WTC11 (cell line): ENCODE measurements around the gene TARDBP. TPM values are rescaled to one million over a fixed set of nuclear protein-coding genes. Genes with fewer than 3 reads are reported as not detected.

Experiments
- ATAC-seq: fragments of 200-7000 bp; cut with Tn5 transposase; 2 replicates; pipeline ENCODE4 v1.10.0; 2021; ENCODE audit warnings: mild to moderate bottlenecking, moderate library complexity
- CTCF ChIA-PET: fragments of 300-600 bp; sonication (Branson Sonifier 250); formaldehyde crosslinking; loops from one replicate; lab custom pipeline; 2021; ENCODE audit warnings: antibody characterized with exemption; lab: Charles Lee
- POLR2A ChIA-PET: fragments of 350-600 bp; sonication (Branson Sonifier 250); formaldehyde crosslinking; loops from one replicate; lab custom pipeline; 2021; ENCODE audit warnings: antibody characterized with exemption; lab: Charles Lee
- DNase-seq: peaks from one replicate; pipeline ENCODE4 v3.0.0; 2021; ENCODE audit warnings: low spot score
- H3K27ac Mint-ChIP-seq: 2 replicates; pipeline ENCODE4 v1.8.0; 2021; ENCODE audit warnings: mixed read lengths
- H3K27me3 Mint-ChIP-seq: 2 replicates; pipeline ENCODE4 v1.8.0; 2021; ENCODE audit warnings: low read depth, mild to moderate bottlenecking, moderate library complexity, mixed read lengths
- H3K36me3 Mint-ChIP-seq: 2 replicates; pipeline ENCODE4 v1.8.0; 2021; ENCODE audit warnings: mixed read lengths
- H3K4me1 Mint-ChIP-seq: 2 replicates; pipeline ENCODE4 v1.8.0; 2022; ENCODE audit warnings: mixed read lengths
- H3K4me3 Mint-ChIP-seq: 2 replicates; pipeline ENCODE4 v1.8.0; 2021; ENCODE audit warnings: mild to moderate bottlenecking, moderate library complexity, mixed read lengths
- H3K9me3 Mint-ChIP-seq: 2 replicates; pipeline ENCODE4 v1.8.0; 2021; ENCODE audit warnings: mixed read lengths
- ATF1 ChIP-seq: sonication (generic); formaldehyde crosslinking; IDR thresholded peaks from 2 replicates; pipeline ENCODE4 v1.8.1; 2023; ENCODE audit warnings: mild to moderate bottlenecking, moderate library complexity, missing genetic modification reagents
- ATF3 ChIP-seq: sonication (generic); formaldehyde crosslinking; conservative IDR thresholded peaks from 2 replicates; pipeline ENCODE4 v1.8.1; 2022; ENCODE audit warnings: mild to moderate bottlenecking, missing genetic modification reagents
- E2F1 ChIP-seq: sonication (generic); formaldehyde crosslinking; IDR thresholded peaks from 2 replicates; pipeline ENCODE4 v1.8.0; 2022; ENCODE audit warnings: mild to moderate bottlenecking, missing genetic modification reagents
- E2F4 ChIP-seq: sonication (generic); formaldehyde crosslinking; IDR thresholded peaks from 2 replicates; pipeline ENCODE4 v1.8.1; 2022; ENCODE audit warnings: low read depth, mild to moderate bottlenecking, moderate library complexity, missing genetic modification reagents, borderline replicate concordance
- ESRRA ChIP-seq: sonication (generic); formaldehyde crosslinking; IDR thresholded peaks from 2 replicates; pipeline ENCODE4 v1.8.1; 2022; ENCODE audit warnings: mild to moderate bottlenecking, missing genetic modification reagents, borderline replicate concordance
- ETV6 ChIP-seq: sonication (generic); formaldehyde crosslinking; IDR thresholded peaks from 2 replicates; pipeline ENCODE4 v1.8.1; 2022; ENCODE audit warnings: mild to moderate bottlenecking, missing genetic modification reagents
- FOXJ3 ChIP-seq: sonication (generic); formaldehyde crosslinking; IDR thresholded peaks from 2 replicates; pipeline ENCODE4 v1.9.0; 2021; ENCODE audit warnings: missing genetic modification reagents, mild to moderate bottlenecking, borderline replicate concordance
- GABPB1 ChIP-seq: sonication (generic); formaldehyde crosslinking; IDR thresholded peaks from 2 replicates; pipeline ENCODE4 v1.8.1; 2023; ENCODE audit warnings: mild to moderate bottlenecking, missing genetic modification reagents
- MXD4 ChIP-seq: fragments of 250-450 bp; sonication (Bioruptor Pico); IDR thresholded peaks from 2 replicates; pipeline ENCODE4 v1.8.0; 2021; ENCODE audit warnings: mild to moderate bottlenecking, moderate library complexity, borderline replicate concordance
- NFYB ChIP-seq: sonication (generic); formaldehyde crosslinking; conservative IDR thresholded peaks from 2 replicates; pipeline ENCODE4 v1.8.0; 2022; ENCODE audit warnings: low read depth, missing genetic modification reagents
- NR2C2 ChIP-seq: sonication (generic); formaldehyde crosslinking; IDR thresholded peaks from 2 replicates; pipeline ENCODE4 v1.8.0; 2022; ENCODE audit warnings: mild to moderate bottlenecking, missing genetic modification reagents
- OVOL2 ChIP-seq: fragments of 250-450 bp; sonication (Bioruptor Pico); IDR thresholded peaks from 2 replicates; pipeline ENCODE4 v1.9.0; 2021; ENCODE audit warnings: mild to moderate bottlenecking, borderline replicate concordance
- SMAD3 ChIP-seq: sonication (generic); formaldehyde crosslinking; IDR thresholded peaks from 2 replicates; pipeline ENCODE4 v1.8.0; 2022; ENCODE audit warnings: missing genetic modification reagents, mild to moderate bottlenecking, borderline replicate concordance
- TCF7 ChIP-seq: sonication (generic); formaldehyde crosslinking; IDR thresholded peaks from 2 replicates; pipeline ENCODE4 v1.8.0; 2022; ENCODE audit warnings: mild to moderate bottlenecking, low read depth, missing genetic modification reagents, moderate library complexity
- USF2 ChIP-seq: sonication (generic); formaldehyde crosslinking; IDR thresholded peaks from 2 replicates; pipeline ENCODE4 v1.8.1; 2023; ENCODE audit warnings: mild to moderate bottlenecking, missing genetic modification reagents, moderate library complexity
- ZNF263 ChIP-seq: sonication (generic); formaldehyde crosslinking; IDR thresholded peaks from 2 replicates; pipeline ENCODE4 v1.8.1; 2022; ENCODE audit warnings: low read depth, mild to moderate bottlenecking, moderate library complexity, missing genetic modification reagents
- ZNF317 ChIP-seq: sonication (generic); formaldehyde crosslinking; IDR thresholded peaks from 2 replicates; pipeline ENCODE4 v1.8.1; 2023; ENCODE audit warnings: low read depth, mild to moderate bottlenecking, moderate library complexity, missing genetic modification reagents, borderline replicate concordance
- ZNF423 ChIP-seq: fragments of 250-450 bp; sonication (Bioruptor Pico); IDR thresholded peaks from 2 replicates; pipeline ENCODE4 v2.1.2; 2022; ENCODE audit warnings: mild to moderate bottlenecking, moderate library complexity
- ZNF512 ChIP-seq: sonication (generic); formaldehyde crosslinking; IDR thresholded peaks from 2 replicates; pipeline ENCODE4 v1.8.1; 2022; ENCODE audit warnings: missing genetic modification reagents, borderline replicate concordance
- ZSCAN18 ChIP-seq: fragments of 250-450 bp; sonication (Bioruptor Pico); IDR thresholded peaks from 2 replicates; pipeline ENCODE4 v2.1.2; 2022; ENCODE audit warnings: mild to moderate bottlenecking, moderate library complexity
- total RNA-seq: library from RNA; stranded (reverse); gene quantifications from 3 replicates; pipeline ENCODE4 v1.2.3, GENCODE V29; 2021

TARDBP gene
- total RNA-seq, 1 experiment from 2014 or later: 228 TPM

- TF ChIP-seq ESRRA (peak; percentile 74; the same call in 1 of the 2 replicates), ZNF317 (no peak), USF2 (CRISPR knock-in tag) (no peak), ZNF263 (CRISPR knock-in tag) (0 out of 2 replicates have a peak, but pooled peaks have one; percentile 43), SMAD3 (CRISPR knock-in tag) (no peak), OVOL2 (no peak), ZNF512 (no peak), FOXJ3 (no peak), NFYB (CRISPR knock-in tag) (0 out of 2 replicates have a peak, but pooled peaks have one; percentile 28), ZSCAN18 (CRISPR knock-in tag) (no peak), TCF7 (CRISPR knock-in tag) (peak; percentile 84; the same call in 1 of the 2 replicates), E2F4 (CRISPR knock-in tag) (peak; percentile 76), ATF3 (CRISPR knock-in tag) (peak; percentile 42; the same call in 1 of the 2 replicates), ATF1 (no peak), ETV6 (CRISPR knock-in tag) (no peak), NR2C2 (CRISPR knock-in tag) (no peak), ZNF423 (CRISPR knock-in tag) (no peak), MXD4 (CRISPR knock-in tag) (no peak)
- TF ChIP-seq, all 79 proteins: peak for 28
Observed at GRCh38 chr1:11012260-11013159, at the start of gene TARDBP (continued).

- no peak for ATAC-seq
- TF ChIP-seq GABPB1 (CRISPR knock-in tag): peak; percentile 22; the same call in 1 of the 2 replicates
- no peak for TF ChIP-seq E2F1 (CRISPR knock-in tag)
- H3K4me1 Mint-ChIP-seq: peaks cover 52% of the 10 kb centered on the region
- H3K36me3 Mint-ChIP-seq: no peaks in the 10 kb centered on the region
- no peak for DNase-seq
- H3K4me3 Mint-ChIP-seq: no peak overlapping the region
- no peak overlapping the region for H3K27ac Mint-ChIP-seq
- ChIA-PET CTCF (interaction anchor here (0.8 to 1.7 kb wide), 2 partner anchors 14 to 436 kb away, joined by 3 to 7 read pairs; no protein-coding TSS in a partner anchor), POLR2A (no interaction called here)
- no peaks in the 10 kb centered on the region for H3K9me3 Mint-ChIP-seq
- peaks cover under 1% of the 10 kb centered on the region; the same call in 1 of the 2 replicates for H3K27me3 Mint-ChIP-seq
Observed at GRCh38 chr1:10965546-10966226, 46.8 kb upstream of the TARDBP start.
